ENCODE measurements around the gene SCN7A.
"Not testable (repeated sequence)": the region's sequence is repeated elsewhere in the genome, so short reads cannot be mapped to it uniquely, and the experiment has no call there.

SCN7A gene

DNA sequence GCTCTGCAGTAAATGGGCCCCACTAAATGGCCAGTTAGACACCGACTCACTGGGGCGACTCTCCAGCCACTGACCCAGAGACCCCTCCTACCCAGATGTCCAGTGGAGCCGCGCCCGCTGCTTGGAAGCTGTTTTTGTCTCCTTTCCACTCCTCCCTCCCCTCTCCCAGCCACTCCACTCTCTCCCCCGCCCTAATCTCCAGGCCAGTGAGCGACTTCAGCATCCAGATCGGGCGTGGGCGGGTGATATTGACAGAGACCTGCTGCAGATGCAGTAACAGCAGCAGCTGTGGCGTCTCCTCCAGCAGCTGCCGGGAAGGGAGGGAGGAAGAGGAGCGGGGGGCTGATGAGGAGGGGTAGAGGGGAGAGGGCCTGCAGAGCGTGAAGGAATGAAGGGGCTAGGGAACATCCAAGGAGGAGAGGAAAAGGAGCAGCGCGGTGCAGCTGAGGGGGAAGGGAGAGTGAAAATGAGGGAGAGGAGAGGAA, at the start of gene SCN7A:
TSS of gene SCN7A (minus strand) at position 110 of the 485 bp plus-strand sequence. CDS start 16,553 bp downstream, outside the sequence.
- in situ Hi-C loops (cut with MboI; ENCODE audit: low sequenced_read_pairs) = no loop called here

DNA sequence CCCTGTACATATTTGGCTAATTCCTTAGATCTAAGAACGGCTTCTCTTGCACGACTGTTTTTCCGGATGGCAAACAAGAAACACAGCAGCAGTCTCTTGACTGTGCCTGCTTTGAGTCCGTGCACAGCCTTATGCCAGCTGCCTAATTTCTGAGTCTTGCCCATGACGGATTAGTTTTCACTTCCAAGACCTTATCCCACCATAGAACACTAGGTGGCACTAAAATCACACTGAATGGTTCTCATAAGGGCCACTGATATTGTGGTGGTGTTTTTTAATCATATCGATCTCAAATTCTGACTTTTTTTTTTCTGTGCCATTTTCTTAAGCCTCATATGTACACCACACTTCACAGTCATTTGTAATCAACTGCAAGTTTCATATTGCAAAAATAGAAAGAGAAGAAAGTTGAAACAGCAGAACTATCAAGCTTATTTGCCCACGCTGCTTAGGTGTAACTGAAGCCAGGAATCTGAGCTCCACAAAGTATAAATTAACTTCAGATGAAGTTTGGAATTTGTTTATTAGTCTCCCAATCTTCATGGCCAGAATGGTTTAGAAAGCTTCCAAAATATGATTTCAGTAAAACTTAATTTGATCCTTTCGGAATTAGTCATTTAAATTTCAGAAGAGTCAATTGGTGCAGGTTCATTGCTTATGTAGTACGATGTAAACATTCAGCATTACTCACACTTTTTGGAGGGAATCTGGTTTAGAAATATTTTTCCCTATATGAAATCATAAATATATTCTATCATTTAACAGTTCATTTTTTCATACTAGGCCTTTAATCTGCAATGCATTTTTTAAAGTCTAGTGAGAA, 45.5 kb upstream of the SCN7A start:
- in situ Hi-C loops (cut with MboI; ENCODE audit: low sequenced_read_pairs) = no loop called here

DNA sequence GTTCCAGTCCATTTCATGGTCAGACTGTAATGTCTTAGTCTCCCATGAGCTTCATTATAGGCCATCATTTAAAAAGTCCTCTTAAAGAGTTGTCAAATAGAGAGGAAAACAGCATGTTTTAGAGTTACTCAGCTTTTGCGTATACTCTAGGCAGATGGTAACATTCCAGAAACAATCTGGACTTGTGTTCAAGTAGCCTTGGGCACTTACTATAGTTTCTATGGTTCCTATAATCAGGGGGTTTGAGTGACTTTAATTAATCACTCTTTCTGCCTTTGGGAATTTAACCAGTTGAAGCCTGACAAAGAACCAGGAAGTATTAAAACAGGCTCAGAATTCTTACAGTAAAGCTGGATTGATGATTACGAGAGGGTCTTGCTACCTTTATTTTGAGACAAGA, 42.1 kb upstream of the SCN7A start:
- in situ Hi-C loops (cut with MboI; ENCODE audit: low sequenced_read_pairs) = no loop called here

DNA sequence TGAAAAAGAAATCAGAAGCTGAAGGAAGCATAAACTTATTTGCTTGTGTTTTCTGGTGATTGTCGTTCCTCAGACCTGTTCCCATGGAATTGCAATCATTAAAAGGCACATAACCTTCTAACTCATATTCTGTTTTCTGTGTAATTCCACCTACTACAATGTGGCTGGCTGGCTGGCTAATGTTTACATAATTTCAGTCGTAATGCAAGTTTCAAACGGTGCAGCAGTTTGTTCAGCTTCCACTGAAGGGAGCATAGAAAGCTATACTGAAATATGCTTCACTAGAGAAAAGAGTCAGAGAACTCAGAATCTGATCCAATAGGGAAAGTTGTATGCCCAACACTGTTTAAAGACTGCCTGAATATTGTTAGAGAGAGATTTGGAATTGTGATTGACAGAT, 27.1 kb upstream of the SCN7A start:
- in situ Hi-C loops (cut with MboI; ENCODE audit: low sequenced_read_pairs) = no loop called here

DNA sequence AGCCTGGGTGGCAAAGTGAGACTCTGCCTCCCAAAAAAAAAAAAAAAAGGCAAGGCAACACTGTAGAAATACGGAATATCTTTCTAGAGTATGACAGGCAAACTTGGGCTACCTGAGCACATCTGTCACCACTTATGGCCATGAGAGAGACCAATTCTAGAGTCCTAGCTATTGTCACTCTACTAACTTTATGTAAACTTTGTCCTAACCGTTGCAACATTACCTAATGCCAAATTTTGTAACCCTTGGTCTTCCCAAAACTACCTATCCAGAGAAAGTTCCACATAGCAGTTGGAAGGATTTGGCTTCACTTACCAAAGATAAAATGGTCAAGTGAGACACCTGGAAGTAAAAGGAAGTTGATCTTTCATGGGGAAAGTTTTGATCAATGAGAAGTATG, 26.6 kb upstream of the SCN7A start:
- in situ Hi-C loops (cut with MboI; ENCODE audit: low sequenced_read_pairs) = no loop called here

DNA sequence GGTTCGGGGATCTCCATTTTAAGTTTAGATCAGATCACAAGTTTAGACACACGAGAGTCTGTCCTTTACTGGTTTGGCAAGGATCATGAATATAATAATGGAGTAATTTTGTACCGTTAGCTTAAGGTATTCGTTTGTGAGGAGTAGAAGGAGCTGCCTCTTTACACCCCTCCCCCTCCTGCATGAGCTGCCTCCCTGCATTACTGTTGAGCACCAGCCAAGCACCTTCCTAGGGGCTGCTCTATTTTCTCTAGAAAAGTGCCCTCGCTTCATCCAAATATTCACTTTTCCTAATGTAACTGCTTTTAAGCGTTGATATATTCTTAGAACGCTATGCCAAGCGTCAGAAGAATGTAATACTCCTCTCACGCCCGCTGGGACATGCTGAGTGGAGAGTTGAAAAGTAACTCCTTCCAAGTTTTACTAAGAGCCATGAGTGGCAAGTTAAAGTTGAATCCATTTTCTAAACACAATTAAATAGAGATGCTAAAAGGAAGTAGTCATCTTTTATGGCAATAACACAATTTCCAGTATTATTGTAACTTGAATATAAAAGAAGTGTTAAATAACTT, 25.4 kb upstream of the SCN7A start:
- in situ Hi-C loops (cut with MboI; ENCODE audit: low sequenced_read_pairs) = no loop called here

DNA sequence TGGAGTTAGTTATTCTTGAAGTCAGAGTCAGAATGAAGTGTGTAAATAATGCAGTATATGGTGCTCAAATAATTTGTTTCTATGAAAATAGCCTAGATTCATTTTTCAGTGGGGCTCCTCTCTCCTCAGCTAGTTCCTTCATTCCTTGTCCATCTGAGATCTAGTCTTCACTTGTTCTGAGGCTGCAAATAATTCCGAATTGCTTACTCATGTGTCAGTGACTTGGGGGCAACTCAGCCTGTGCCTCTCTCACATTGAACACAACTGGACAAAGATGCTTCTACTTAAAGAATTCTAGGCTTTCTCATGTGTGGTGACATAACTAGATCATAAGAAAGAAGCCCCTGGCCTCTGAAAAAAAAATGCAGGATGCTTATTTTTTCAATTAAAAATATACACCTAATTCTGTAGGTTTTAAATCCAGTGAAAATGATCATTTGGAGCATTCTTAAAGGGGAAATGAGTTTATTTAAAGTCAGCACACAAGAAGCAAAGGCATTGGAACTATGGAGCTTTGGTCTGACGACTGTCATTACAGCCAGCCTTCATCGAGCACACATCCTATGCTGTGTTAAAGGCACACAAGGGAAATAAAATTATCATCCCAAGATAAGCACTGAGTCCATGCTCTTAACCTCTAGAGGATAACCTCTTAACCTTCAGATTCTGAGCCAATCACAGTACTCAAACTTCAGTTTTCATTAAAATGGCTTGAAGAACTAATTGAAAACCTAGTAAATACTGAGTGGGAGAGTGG, 24.8 kb upstream of the SCN7A start:
- in situ Hi-C loops (cut with MboI; ENCODE audit: low sequenced_read_pairs) = no loop called here

DNA sequence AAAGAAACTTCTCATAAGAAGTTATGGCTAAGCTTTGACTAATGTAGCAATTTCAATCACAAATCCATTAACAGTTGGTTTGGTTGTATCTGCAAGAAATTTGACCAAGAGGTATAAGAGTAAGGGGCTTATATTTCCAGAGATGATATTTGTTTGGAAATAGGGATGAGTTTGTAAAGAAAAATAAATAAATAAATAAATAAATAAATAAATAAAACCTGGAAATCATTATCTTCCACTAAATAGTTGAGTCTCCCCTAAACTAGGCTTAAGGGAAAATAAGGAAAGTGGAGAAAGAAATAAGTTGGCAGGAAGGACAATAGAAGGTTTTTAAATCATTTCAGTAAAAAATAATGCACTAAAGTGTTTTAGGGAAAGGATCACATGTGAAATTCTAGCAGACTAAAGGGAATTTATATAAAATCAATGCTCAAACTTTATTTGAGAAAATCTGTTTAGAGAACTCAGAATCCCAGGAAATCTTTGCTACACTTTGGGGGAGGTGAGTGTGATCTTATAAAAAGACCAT, 23.5 kb upstream of the SCN7A start:
- in situ Hi-C loops (cut with MboI; ENCODE audit: low sequenced_read_pairs) = no loop called here

DNA sequence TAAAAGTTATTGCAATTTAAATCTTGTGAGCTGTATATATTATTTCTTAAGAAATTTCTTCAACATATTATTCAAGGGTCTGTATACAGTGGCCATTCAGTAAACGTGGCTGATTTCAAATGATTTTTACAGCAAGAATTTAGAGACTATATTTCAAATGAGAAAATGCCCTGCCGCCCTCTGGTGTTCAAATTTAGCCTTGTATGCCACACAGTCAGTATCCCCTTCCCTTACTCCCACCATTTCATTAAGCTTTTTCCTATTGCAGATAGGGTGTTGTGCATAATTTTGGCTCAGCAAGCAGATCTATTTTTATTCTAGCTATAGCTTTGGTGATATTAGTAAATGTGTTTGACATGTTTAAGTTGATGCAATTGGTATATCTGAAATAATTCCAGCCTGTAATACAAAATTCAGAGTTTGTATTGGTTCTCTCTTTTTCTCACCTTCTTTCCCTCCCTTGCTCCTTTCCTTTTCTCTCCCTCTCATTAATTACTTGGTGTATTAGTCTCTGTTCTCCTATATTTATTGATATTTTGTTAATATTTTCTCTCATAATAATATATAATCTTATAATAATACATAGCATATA, 22.8 kb upstream of the SCN7A start:
- in situ Hi-C loops (cut with MboI; ENCODE audit: low sequenced_read_pairs) = no loop called here

DNA sequence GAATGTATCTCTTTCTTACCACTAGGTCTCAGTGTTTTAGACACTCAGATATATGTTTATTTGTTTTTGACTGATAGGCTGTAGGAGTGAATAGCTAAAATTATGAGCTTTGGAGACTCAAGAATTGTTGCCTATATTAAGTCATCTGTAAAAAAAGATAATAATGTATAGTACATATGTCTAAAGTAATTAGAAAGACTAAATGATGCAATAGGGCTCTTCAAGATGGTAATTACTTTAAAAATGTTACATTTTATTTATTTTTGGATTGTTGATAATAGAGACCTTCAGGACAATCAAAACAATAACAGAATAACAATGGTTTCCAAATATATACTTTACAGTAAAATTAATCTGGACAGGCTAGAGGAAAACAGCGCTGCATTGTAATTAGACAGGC, 19.9 kb upstream of the SCN7A start:
- in situ Hi-C loops (cut with MboI; ENCODE audit: low sequenced_read_pairs) = no loop called here

DNA sequence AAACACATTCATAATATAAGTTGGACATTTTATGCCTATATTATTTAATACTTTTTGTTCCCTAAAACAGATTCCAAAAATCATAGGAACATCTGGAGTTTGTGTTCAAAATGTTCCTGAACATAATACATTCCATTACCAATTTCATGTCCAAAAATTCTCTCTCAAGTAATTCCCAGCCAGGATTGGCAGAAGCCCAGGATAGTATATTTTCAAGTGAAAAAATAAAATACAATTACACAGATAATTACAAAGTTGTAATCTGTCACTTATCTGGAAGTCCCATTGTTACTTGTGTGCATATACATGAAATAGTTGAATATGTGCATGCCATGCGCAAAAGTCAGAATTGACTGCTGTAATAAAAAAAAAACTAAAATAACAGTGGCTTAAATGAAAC, 5.2 kb upstream of the SCN7A start:
- in situ Hi-C loops (cut with MboI; ENCODE audit: low sequenced_read_pairs) = no loop called here

DNA sequence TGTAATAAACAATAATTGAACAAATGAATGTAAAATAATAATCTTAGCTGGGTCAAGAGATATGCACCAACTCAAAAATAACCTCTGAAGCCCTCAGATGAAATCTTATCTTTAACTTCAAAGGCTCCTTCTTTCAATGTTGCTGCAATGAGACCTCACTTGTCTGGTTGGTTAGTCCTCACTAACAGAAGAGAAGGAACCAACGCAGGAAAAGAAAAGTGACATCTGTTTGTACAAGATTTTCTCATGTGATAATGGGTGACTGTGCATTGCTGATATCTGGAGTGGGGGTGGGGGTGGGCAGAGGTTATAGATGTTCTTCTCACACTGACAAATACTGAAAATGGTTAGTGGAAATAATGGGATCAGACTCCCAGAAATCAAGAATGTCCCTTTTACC, 2.6 kb downstream of the SCN7A start:
- in situ Hi-C loops (cut with MboI; ENCODE audit: low sequenced_read_pairs) = no loop called here

DNA sequence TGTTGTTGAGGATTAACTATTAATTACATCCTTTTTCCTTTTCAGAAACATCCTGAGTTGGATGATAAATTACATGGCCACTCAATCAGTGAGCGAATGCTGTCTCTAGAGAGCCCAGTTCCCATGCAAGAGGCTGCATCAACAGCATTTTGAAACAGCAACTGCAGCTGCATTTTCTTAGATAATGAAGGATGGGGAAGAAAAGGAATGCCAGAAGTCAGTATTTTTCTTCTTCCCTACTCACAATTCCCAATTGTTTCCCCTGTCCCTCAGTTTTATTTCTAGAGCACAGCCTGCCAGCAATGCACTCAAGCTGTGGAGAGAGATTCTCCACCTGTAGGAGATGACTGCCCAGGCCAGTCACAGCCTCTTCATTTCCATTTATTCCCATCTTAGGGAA, 6.9 kb downstream of the SCN7A start:
- in situ Hi-C loops (cut with MboI; ENCODE audit: low sequenced_read_pairs) = no loop called here

DNA sequence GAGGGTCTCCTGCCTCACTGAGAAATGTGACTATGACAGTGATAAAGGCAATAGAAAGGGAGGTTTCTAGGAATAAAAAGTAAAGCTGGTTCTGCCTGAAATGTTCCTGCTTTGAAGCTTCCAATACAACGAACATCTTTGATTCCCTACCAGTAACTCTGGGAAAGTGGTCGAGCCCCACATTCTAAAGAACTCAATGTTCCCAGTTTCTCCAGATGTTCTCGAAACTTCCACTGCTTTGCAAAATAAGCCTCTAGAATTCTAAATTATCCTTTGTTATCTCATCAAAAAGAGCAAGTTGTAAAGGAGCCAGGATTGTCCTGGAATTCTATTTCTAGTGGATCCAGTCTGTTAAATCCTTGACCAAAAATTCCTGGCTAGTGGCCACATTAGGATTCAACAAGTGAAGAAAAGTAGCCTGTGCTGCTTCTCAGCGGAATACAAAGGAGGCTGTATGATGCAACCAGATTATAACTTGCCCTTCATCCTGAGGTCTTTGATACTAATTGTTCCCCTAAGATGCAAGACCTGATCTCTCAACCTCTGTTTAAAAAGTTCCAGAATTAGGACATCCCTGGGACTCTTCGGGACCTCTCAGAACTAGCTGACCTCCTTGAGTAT, 8.4 kb downstream of the SCN7A start:
- in situ Hi-C loops (cut with MboI; ENCODE audit: low sequenced_read_pairs) = no loop called here

DNA sequence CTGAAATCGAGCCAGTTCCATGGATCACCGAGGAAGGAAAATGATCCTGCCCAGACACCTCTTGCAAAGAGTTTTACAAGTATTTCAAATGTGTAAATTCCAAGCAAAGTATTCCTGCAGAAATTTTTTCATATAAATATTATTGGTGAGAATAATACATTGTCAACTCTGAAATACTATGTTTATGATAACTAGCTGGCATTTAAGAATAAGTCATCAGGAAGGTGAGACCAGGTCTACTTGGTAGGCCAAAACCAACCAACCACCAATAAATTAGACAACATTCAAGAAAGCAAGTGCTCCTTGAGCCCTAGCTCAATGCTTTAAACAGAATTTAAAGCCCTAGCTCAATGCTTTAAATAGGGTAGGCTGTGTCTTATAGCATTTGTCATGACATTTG, 21.7 kb downstream of the SCN7A start:
- in situ Hi-C loops (cut with MboI; ENCODE audit: low sequenced_read_pairs) = no loop called here

DNA sequence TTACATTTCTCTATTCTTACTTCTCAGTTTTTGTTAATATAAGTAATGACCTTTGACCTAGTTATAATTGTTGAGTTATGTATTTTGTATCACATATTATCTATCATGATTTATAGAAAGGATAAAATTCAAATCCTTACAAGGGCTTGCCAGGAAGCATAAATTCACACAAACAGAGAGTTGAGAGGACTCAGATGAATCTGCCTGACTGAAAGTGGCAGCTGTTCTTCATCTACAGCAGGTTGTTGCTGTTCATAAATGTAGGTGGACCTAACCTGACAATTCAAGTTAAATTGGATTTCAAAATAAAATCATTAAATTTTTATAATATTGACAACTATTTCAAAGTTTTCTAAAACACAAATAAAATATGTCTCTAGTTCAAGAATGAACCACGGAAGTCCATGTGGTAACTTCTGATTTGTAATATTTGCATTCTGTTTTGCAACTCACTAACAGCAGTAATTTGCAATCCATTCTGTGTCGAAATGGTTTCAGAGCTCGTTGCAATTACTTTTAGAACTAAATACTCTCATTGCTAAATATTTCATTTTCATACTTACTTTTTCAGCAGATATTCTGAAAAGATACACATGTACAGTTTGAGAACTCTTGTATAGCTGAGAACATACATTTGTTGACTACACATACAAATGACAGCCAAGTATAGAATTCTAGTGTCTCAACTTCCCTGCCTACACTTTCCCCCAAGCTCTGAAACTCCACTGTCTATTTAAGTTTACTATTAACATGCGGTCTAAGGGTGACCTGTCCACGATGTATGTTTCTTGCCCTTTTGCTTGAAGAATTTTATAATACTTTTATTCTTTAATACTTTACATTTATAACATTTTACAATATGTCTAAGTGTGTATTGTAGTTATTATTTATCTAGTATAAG, 25.7 kb downstream of the SCN7A start:
- in situ Hi-C loops (cut with MboI; ENCODE audit: low sequenced_read_pairs) = no loop called here

DNA sequence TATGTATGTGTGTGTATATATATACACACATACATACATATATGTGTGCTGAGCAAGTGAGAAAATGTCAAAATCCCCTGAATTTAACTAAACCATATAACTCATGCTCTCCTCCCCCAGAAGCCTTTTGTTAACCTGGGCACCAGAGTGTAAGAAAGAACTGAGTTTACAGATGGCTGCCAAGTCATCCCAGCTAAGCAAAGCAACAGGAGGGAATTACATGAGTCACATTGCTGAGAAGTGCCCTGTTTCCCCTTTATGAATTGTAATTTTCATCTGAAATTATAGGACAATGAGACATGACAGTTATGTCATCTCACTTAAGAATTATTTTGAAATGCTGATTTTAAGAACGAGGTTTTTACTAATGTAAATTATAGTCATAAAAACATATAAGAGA, 29.9 kb downstream of the SCN7A start:
- in situ Hi-C loops (cut with MboI; ENCODE audit: low sequenced_read_pairs) = no loop called here

DNA sequence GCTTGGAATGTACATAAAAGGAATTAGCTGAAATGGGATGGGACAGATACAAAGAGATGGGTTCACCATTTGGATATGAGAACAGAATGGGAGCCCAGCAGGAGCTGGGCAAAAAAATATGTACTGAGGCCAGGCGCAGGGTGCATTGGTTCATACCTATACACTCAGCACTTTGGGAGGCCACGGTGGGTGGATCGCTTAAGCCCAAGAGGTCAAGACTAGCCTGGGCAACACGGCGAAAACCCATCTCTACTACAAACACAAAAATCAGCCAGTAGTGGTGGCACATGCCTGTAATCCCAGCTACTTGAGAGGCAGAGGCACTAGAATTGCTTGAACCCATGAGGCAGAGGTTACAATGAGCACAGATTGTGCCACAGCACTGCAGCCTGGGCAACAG, 30.4 kb downstream of the SCN7A start:
- in situ Hi-C loops (cut with MboI; ENCODE audit: low sequenced_read_pairs) = no loop called here

DNA sequence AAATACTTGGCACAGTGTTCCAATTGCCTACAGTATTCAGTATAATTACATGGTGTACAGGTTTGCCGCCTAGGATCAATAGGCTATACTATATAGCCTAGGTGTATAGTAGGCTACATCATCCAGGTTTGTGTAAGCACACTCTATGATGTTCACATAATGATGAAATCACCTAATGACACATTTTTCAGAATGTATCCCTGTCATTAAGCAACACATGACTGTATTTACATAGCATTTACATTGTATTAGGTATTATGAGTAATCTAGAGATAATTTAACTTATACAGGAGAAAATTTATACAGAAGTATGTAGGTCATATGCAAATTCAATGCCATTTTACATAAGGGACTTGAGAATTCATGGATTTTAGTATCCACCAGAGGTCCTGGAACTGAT, 35.4 kb downstream of the SCN7A start:
- in situ Hi-C loops (cut with MboI; ENCODE audit: low sequenced_read_pairs) = no loop called here

DNA sequence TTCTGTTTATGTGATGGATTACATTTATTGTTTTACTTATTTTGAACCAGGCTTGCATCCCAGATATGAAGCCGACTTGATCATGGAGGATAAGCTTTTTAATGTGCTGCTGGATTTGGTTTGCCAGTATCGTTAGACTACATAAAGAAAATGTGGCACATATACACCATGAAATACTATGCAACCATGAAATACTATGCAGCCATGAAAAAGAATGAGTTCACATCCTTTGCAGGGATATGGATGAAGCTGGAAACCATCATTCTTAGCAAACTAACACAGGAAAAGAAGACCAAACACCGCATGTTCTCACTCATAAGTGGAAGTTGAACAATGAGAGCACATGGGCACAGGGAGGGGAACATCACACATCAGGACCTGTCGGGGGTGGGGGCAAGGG, 38.2 kb downstream of the SCN7A start:
- in situ Hi-C loops (cut with MboI; ENCODE audit: low sequenced_read_pairs) = not testable (repeated sequence)

All from hTERT RPE-1 (cell line).